B cell (primary cell): ENCODE measurements around the gene TMEM209.
"Not testable (repeated sequence)": the region's sequence is repeated elsewhere in the genome, so short reads cannot be mapped to it uniquely, and the experiment has no call there.

ENCODE experiments used
- CTCF ChIP-seq: fragments of 200-600 bp; IDR thresholded peaks from one replicate; pipeline ENCODE4 v1.8.0; 2022; ENCODE audit warnings: antibody characterized with exemption, mild to moderate bottlenecking
- EZH2 ChIP-seq: IDR thresholded peaks from 2 replicates; pipeline ENCODE4 v1.6.1; 2012; ENCODE audit warnings: borderline replicate concordance, low read depth, mild to moderate bottlenecking, moderate library complexity, low read length; ENCODE audit not compliant: insufficient read depth, poor library complexity, severe bottlenecking

GRCh38 chr7:130246491-130246890, 41.3 kb upstream of the TMEM209 start:
- TF ChIP-seq CTCF, EZH2: not testable (repeated sequence)
